PC-3 (cell line): ENCODE data around the gene FIS1. TPM values are rescaled to one million over a fixed set of nuclear protein-coding genes. Genes with fewer than 3 reads are reported as not detected.

ENCODE experiments used
- ATAC-seq: fragments of 200-7000 bp; cut with Tn5 transposase; 2 replicates; pipeline ENCODE4 v1.9.1; 2020; ENCODE audit warnings: mild to moderate bottlenecking, moderate library complexity
- BruUV-seq: library from RNA; stranded (reverse); fragments of 400-500 nt; replicated peaks from 2 replicates; lab custom pipeline; 2021; lab: Mats Ljungman, UMichigan
- CTCF ChIA-PET: fragments of 300-600 bp; sonication (Branson Sonifier 250); formaldehyde crosslinking; loops from one replicate; lab custom pipeline; 2022; ENCODE audit warnings: antibody characterized with exemption; lab: Charles Lee
- POLR2A ChIA-PET: fragments of 300-600 bp; sonication (Branson Sonifier 250); formaldehyde crosslinking; loops from one replicate; lab custom pipeline; 2022; ENCODE audit warnings: antibody characterized with exemption; ENCODE audit not compliant: unreplicated experiment; lab: Charles Lee
- DNase-seq: peaks from one replicate; pipeline ENCODE4 v3.0.0-alpha.2; 2015
- H2AFZ ChIP-seq: fragments of 300-600 bp; sonication (generic); 2 replicates; pipeline ENCODE4 v1.6.0; 2016; ENCODE audit warnings: antibody characterized with exemption, low read length
- H3F3A ChIP-seq: fragments of 300-600 bp; sonication (generic); one replicate; pipeline ENCODE4 v1.6.0; 2017; ENCODE audit warnings: antibody characterized with exemption, low read length, control low read depth, mild to moderate bottlenecking; ENCODE audit not compliant: unreplicated experiment
- H3K27ac ChIP-seq: fragments of 300-600 bp; sonication (generic); 2 replicates; pipeline ENCODE4 v1.5.1; 2016; ENCODE audit warnings: mild to moderate bottlenecking, low read length
- H3K27me3 ChIP-seq: fragments of 300-600 bp; sonication (generic); 2 replicates; pipeline ENCODE4 v1.6.1; 2016; ENCODE audit warnings: low read length, mixed read lengths
- H3K36me3 ChIP-seq: fragments of 300-600 bp; sonication (generic); 2 replicates; pipeline ENCODE4 v1.6.1; 2016; ENCODE audit warnings: low read depth, mixed run types, low read length, mixed read lengths
- H3K4me1 ChIP-seq: fragments of 300-600 bp; sonication (generic); 2 replicates; pipeline ENCODE4 v1.5.1; 2016; ENCODE audit warnings: low read length; ENCODE audit not compliant: insufficient read depth
- H3K4me2 ChIP-seq: fragments of 300-600 bp; sonication (generic); 2 replicates; pipeline ENCODE4 v1.6.0; 2016; ENCODE audit warnings: low read length
- H3K4me3 ChIP-seq: fragments of 300-600 bp; sonication (generic); 2 replicates; pipeline ENCODE4 v1.5.1; 2016; ENCODE audit warnings: mild to moderate bottlenecking, low read length, mixed read lengths
- H3K79me2 ChIP-seq: fragments of 300-600 bp; sonication (generic); 2 replicates; pipeline ENCODE4 v1.6.1; 2017; ENCODE audit warnings: low read length, mixed read lengths
- H3K9ac ChIP-seq: fragments of 300-600 bp; sonication (generic); 2 replicates; pipeline ENCODE4 v1.6.0; 2016; ENCODE audit warnings: mild to moderate bottlenecking, low read length
- H3K9me2 ChIP-seq: fragments of 300-600 bp; sonication (generic); replicated peaks from 2 replicates; pipeline ENCODE4 v1.6.1; 2016; ENCODE audit warnings: mixed run types, low read length, mixed read lengths
- H3K9me3 ChIP-seq: fragments of 300-600 bp; sonication (generic); 2 replicates; pipeline ENCODE4 v1.6.1; 2016; ENCODE audit warnings: low read length, mixed read lengths
- H4K20me1 ChIP-seq: fragments of 300-600 bp; sonication (generic); 2 replicates; pipeline ENCODE4 v1.6.1; 2016; ENCODE audit warnings: low read length, mixed read lengths
- CTCF ChIP-seq: fragments of 300-600 bp; sonication (generic); conservative IDR thresholded peaks from 2 replicates; pipeline ENCODE4 v1.5.1; 2017; ENCODE audit warnings: antibody characterized with exemption, low read depth, mild to moderate bottlenecking, low read length
- EZH2 ChIP-seq: fragments of 300-600 bp; sonication (generic); IDR thresholded peaks from one replicate; pipeline ENCODE4 v1.6.1; 2017; ENCODE audit warnings: antibody characterized with exemption, mild to moderate bottlenecking, low read length; ENCODE audit not compliant: unreplicated experiment
- EZH2phosphoT487 ChIP-seq: fragments of 300-600 bp; sonication (generic); IDR thresholded peaks from 2 replicates; pipeline ENCODE4 v1.6.1; 2018; ENCODE audit warnings: mild to moderate bottlenecking, antibody characterized with exemption, low read length, borderline replicate concordance
- intact Hi-C: fragments of 100-400 bp; cut with micrococcal nuclease; formaldehyde crosslinking; loops from 2 replicates; pipeline ENCODE4 v1.9.0; 2023
- total RNA-seq: library from RNA; depleted of rRNA; stranded (reverse); fragments of >200 nt; gene quantifications from 2 replicates; pipeline ENCODE4 v1.2.3, GENCODE V29; 2014

The FIS1 gene
- total RNA-seq, 1 experiment from 2014 or later, result 146 TPM

DNA sequence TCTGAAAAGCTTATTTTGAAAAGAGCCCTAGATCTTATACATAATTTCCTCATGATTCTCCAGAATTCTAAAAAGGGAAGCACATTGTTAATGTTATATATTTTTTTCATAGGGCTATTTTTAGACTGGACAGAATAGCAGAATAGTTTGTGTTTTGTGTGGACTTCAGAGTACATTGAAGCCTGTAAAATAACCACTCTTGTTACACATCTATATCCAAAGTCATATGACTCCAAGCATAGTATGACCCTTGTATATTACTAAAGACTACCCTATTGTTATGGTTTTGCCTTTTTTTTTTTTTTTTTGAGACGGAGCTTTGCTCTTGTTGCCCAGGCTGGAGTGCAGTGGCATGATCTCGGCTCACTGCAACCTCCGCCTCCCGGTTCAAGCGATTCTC is 26.1 kb upstream of the FIS1 start:
- Histone ChIP-seq H3K9me3 (no peaks in the 10 kb centered on the region), H3F3A (no peaks in the 10 kb centered on the region), H3K4me1 (no peaks in the 10 kb centered on the region), H3K27me3 (no peaks in the 10 kb centered on the region), H4K20me1 (no peaks in the 10 kb centered on the region), H3K4me2 (no peak overlapping the region), H3K27ac (no peak overlapping the region), H3K4me3 (no peak overlapping the region), H3K79me2 (no peaks in the 10 kb centered on the region), H2AFZ (no peak overlapping the region), H3K9me2 (no peaks in the 10 kb centered on the region), H3K36me3 (no peaks in the 10 kb centered on the region), H3K9ac (no peak overlapping the region)
- no peak for ATAC-seq
- ChIA-PET CTCF (no interaction called here), POLR2A (no interaction called here)
- DNase-seq, result no peak
- no TSS peak for BruUV-seq
- intact Hi-C loops, result no loop called here
- TF ChIP-seq EZH2, result no peak
- TF ChIP-seq CTCF, result no peak
- TF ChIP-seq EZH2phosphoT487, result no peak

DNA sequence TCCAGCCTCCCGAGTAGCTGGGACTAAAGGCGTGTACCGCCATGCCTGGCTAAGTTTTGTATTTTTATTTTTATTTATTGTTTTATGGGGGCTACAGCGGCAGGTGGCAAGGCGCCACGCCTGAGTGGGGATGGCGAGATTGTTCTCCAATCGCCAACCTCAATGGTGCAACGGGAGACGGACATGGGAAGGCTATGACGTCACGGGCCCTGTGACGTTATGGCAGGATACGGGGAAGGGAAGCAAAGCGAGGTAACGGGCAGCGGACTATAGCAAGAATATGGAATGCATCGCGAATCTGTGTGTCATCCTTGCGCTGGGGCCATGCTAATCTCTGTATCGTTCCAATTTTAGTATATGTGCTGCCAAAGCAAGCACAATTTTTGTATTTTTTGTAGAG is 24.8 kb upstream of the FIS1 start:
- H2AFZ ChIP-seq, result no peak overlapping the region
- intact Hi-C loops, result no loop called here

More for the DNA sequence above, 24.8 kb upstream of the FIS1 start:
- H3K27ac ChIP-seq, result no peak overlapping the region
- no peaks in the 10 kb centered on the region for H3K36me3 ChIP-seq
- ATAC-seq (no peak), DNase-seq (no peak)
- no peaks in the 10 kb centered on the region for H3K9me2 ChIP-seq
- TF ChIP-seq EZH2 (no peak), EZH2phosphoT487 (no peak), CTCF (no peak)
- no peak overlapping the region for H3K4me3 ChIP-seq
- no peaks in the 10 kb centered on the region for H3K4me1 ChIP-seq
- no peak overlapping the region for H3K4me2 ChIP-seq
- H3K79me2 ChIP-seq, result no peaks in the 10 kb centered on the region
- no peaks in the 10 kb centered on the region for H3K9me3 ChIP-seq
- H3K27me3 ChIP-seq, result no peaks in the 10 kb centered on the region
- H3F3A ChIP-seq, result no peaks in the 10 kb centered on the region
- BruUV-seq, result no TSS peak
- H4K20me1 ChIP-seq, result no peaks in the 10 kb centered on the region
- POLR2A ChIA-PET, result no interaction called here
- no peak overlapping the region for H3K9ac ChIP-seq
- CTCF ChIA-PET, result no interaction called here
